Mesendoderm (in vitro differentiated cells): ENCODE measurements around the gene TRANK1.
A peak's percentile ranks its signal among the peaks of the same experiment; 100 is the strongest.

Experiments used
- DNase-seq: peaks from one replicate; pipeline ENCODE4 v3.0.0; 2013
- H2AK5ac ChIP-seq: 2 replicates; pipeline ENCODE4 v1.6.1; 2013; ENCODE audit warnings: low read length, inconsistent platforms
- H2BK120ac ChIP-seq: 2 replicates; pipeline ENCODE4 v1.6.1; 2013; ENCODE audit warnings: low read depth, mild to moderate bottlenecking, low read length, moderate library complexity, mixed read lengths
- H2BK15ac ChIP-seq: replicated peaks from 2 replicates; pipeline ENCODE4 v1.6.1; 2013; ENCODE audit warnings: low read depth, mild to moderate bottlenecking, moderate library complexity
- H2BK5ac ChIP-seq: 2 replicates; pipeline ENCODE4 v1.6.1; 2013; ENCODE audit warnings: low read length, inconsistent platforms
- H3K18ac ChIP-seq: 2 replicates; pipeline ENCODE4 v1.6.1; 2013; ENCODE audit warnings: mild to moderate bottlenecking, low read length, mixed read lengths
- H3K23ac ChIP-seq: one replicate; pipeline ENCODE4 v1.6.1; 2013; ENCODE audit warnings: low read length
- H3K27ac ChIP-seq: 2 replicates; pipeline ENCODE4 v1.5.1; 2013; ENCODE audit warnings: low read depth, mild to moderate bottlenecking, inconsistent platforms, low read length, moderate library complexity
- H3K27me3 ChIP-seq: 2 replicates; pipeline ENCODE4 v1.6.1; 2013; ENCODE audit warnings: low read length, control low read depth, mild to moderate bottlenecking, inconsistent platforms; ENCODE audit not compliant: insufficient read depth, poor library complexity
- H3K36me3 ChIP-seq: 2 replicates; pipeline ENCODE4 v1.6.1; 2013; ENCODE audit warnings: low read length, inconsistent platforms; ENCODE audit not compliant: control insufficient read depth, insufficient read depth
- H3K4ac ChIP-seq: one replicate; pipeline ENCODE4 v1.6.1; 2013; ENCODE audit warnings: low read depth, mild to moderate bottlenecking, low read length, moderate library complexity
- H3K4me1 ChIP-seq: 2 replicates; pipeline ENCODE4 v1.6.1; 2013; ENCODE audit warnings: low read depth, low read length, inconsistent platforms; ENCODE audit not compliant: control insufficient read depth
- H3K4me2 ChIP-seq: 2 replicates; pipeline ENCODE4 v1.6.1; 2013; ENCODE audit warnings: low read length
- H3K4me3 ChIP-seq: 2 replicates; pipeline ENCODE4 v1.5.1; 2013; ENCODE audit warnings: mild to moderate bottlenecking, low read length
- H3K56ac ChIP-seq: one replicate; pipeline ENCODE4 v1.6.1; 2013; ENCODE audit warnings: low read length
- H3K79me1 ChIP-seq: 2 replicates; pipeline ENCODE4 v1.6.1; 2013; ENCODE audit warnings: low read length, inconsistent platforms
- H3K79me2 ChIP-seq: 2 replicates; pipeline ENCODE4 v1.6.1; 2013; ENCODE audit warnings: mild to moderate bottlenecking, low read length; ENCODE audit not compliant: control insufficient read depth, insufficient read depth
- H3K9ac ChIP-seq: 2 replicates; pipeline ENCODE4 v1.6.1; 2013; ENCODE audit warnings: low read length, inconsistent platforms
- H4K5ac ChIP-seq: one replicate; pipeline ENCODE4 v1.6.1; 2013; ENCODE audit warnings: low read length
- H4K8ac ChIP-seq: one replicate; pipeline ENCODE4 v1.6.1; 2013; ENCODE audit warnings: low read depth, mild to moderate bottlenecking, control low read depth, low read length, moderate library complexity
- WGBS: extraction: QIAGEN DNeasy Blood & Tissue Kit; methylation state at CpG from one replicate; pipeline ENCODE4 v1.1.7; 2013; ENCODE audit warnings: low lambda C conversion rate, missing lambda C conversion rate; ENCODE audit not compliant: insufficient coverage; ENCODE audit errors: extremely low coverage; 5-methylcytosine and 5-hydroxymethylcytosine counted together

The TRANK1 gene

DNA sequence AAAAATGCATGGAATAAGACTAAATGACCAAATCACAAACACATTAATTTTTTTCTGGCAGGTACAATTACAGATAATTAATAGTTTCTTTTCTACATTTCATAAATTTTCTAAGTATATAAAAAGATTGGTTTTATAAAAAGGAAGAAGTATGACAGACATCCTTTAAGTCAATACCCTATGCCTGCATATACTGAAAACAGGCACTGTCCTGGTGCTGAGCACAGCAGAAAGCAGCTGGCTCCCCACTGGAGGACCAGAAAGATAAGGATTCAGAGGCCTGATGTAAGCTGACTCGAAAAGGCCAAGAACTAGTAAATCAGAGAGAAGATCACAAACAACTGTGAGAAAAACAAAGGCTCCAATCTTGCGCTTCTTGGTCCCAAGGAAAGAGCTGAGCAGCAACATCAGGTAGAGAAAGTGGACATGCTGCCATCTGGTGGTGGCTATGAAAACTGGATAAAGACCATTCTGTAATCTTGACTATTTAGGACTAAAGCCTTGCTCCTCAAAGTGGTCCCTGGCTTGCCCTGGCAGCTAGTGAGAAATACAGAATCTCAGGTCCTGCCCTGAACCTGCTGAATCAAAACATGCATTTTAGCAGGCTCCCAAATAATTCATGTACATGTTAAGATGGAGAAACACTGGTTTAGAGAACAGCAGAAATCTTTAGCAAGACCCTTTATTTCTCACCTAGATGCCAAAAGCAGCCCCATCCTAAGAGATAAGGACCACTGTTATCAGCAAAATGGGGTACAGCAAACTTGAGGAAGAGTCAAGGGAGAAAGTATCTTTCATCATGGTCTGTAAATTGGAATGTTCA is 76.0 kb downstream of the TRANK1 start:
- Histone ChIP-seq H3K4me1 (peaks cover 3% of the 10 kb centered on the region), H3K36me3 (no peaks in the 10 kb centered on the region), H3K27ac (no peak overlapping the region), H3K56ac (no peak overlapping the region), H3K4ac (no peak overlapping the region), H3K79me1 (no peaks in the 10 kb centered on the region), H3K18ac (no peak overlapping the region), H3K27me3 (no peaks in the 10 kb centered on the region), H3K79me2 (no peaks in the 10 kb centered on the region), H4K5ac (no peak overlapping the region), H2BK5ac (no peak overlapping the region), H3K23ac (no peak overlapping the region), H2AK5ac (no peak overlapping the region), H4K8ac (no peak overlapping the region), H3K4me2 (no peak overlapping the region), H2BK120ac (no peak overlapping the region), H3K9ac (no peak overlapping the region), H2BK15ac (no peak overlapping the region), H3K4me3 (no peak overlapping the region)
- no CpG with 5 or more reads among the region's 2 CpGs for WGBS
- DNase-seq = peak; percentile 97

GRCh38 chr3:36867810-36868209 is 77.0 kb downstream of the TRANK1 start:
- H4K8ac ChIP-seq = no peak overlapping the region
- H3K27ac ChIP-seq = no peak overlapping the region
- DNase-seq = peak; percentile 45
- no peak overlapping the region for H3K9ac ChIP-seq
- 100% methylated on average over 1 of the region's 7 CpGs for WGBS
- H2AK5ac ChIP-seq = no peak overlapping the region
- H4K5ac ChIP-seq = no peak overlapping the region
- no peaks in the 10 kb centered on the region for H3K27me3 ChIP-seq
- no peak overlapping the region for H2BK15ac ChIP-seq
- no peak overlapping the region for H3K4me2 ChIP-seq
- H2BK120ac ChIP-seq = no peak overlapping the region
- H3K4ac ChIP-seq = no peak overlapping the region
- no peaks in the 10 kb centered on the region for H3K79me1 ChIP-seq
- no peak overlapping the region for H3K56ac ChIP-seq
- peaks cover 3% of the 10 kb centered on the region for H3K4me1 ChIP-seq
- no peak overlapping the region for H3K23ac ChIP-seq
- H3K18ac ChIP-seq = no peak overlapping the region
- H3K4me3 ChIP-seq = no peak overlapping the region
- H2BK5ac ChIP-seq = no peak overlapping the region
- H3K79me2 ChIP-seq = no peaks in the 10 kb centered on the region
- H3K36me3 ChIP-seq = no peaks in the 10 kb centered on the region

GRCh38 chr3:36866368-36866767 is 78.5 kb downstream of the TRANK1 start:
- no peak for DNase-seq
- no peak overlapping the region for H3K4me2 ChIP-seq
- no peaks in the 10 kb centered on the region for H3K79me2 ChIP-seq
- H2BK5ac ChIP-seq = no peak overlapping the region
- no peaks in the 10 kb centered on the region for H3K36me3 ChIP-seq
- H3K4ac ChIP-seq = no peak overlapping the region
- H4K5ac ChIP-seq = no peak overlapping the region
- H2BK15ac ChIP-seq = no peak overlapping the region
- no peak overlapping the region for H3K56ac ChIP-seq
- H3K27ac ChIP-seq = no peak overlapping the region
- peak overlapping the region; percentile 1 for H3K18ac ChIP-seq
- no peak overlapping the region for H3K9ac ChIP-seq
- no peak overlapping the region for H2AK5ac ChIP-seq
- H3K79me1 ChIP-seq = no peaks in the 10 kb centered on the region
- WGBS = no CpG with 5 or more reads among the region's 2 CpGs
- no peak overlapping the region for H2BK120ac ChIP-seq
- H3K23ac ChIP-seq = no peak overlapping the region
- peaks cover 3% of the 10 kb centered on the region for H3K4me1 ChIP-seq
- H3K27me3 ChIP-seq = no peaks in the 10 kb centered on the region
- no peak overlapping the region for H4K8ac ChIP-seq
- H3K4me3 ChIP-seq = no peak overlapping the region

GRCh38 chr3:36864180-36865053 is 80.4 kb downstream of the TRANK1 start:
- H3K9ac ChIP-seq = no peak overlapping the region
- no peak overlapping the region for H3K4me3 ChIP-seq
- DNase-seq = no peak
- no peak overlapping the region for H3K4me2 ChIP-seq
- H2BK5ac ChIP-seq = no peak overlapping the region
- no peaks in the 10 kb centered on the region for H3K36me3 ChIP-seq
- WGBS = no CpG with 5 or more reads among the region's 5 CpGs
- no peak overlapping the region for H2BK120ac ChIP-seq
- H3K27ac ChIP-seq = no peak overlapping the region
- no peak overlapping the region for H4K8ac ChIP-seq
- no peaks in the 10 kb centered on the region for H3K79me1 ChIP-seq
- H3K4me1 ChIP-seq = peaks cover 5% of the 10 kb centered on the region
- no peak overlapping the region for H3K56ac ChIP-seq
- no peak overlapping the region for H3K4ac ChIP-seq
- H3K18ac ChIP-seq = no peak overlapping the region
- H2AK5ac ChIP-seq = no peak overlapping the region
- H3K27me3 ChIP-seq = no peaks in the 10 kb centered on the region
- no peak overlapping the region for H4K5ac ChIP-seq
- no peaks in the 10 kb centered on the region for H3K79me2 ChIP-seq
- no peak overlapping the region for H2BK15ac ChIP-seq
- H3K23ac ChIP-seq = no peak overlapping the region

DNA sequence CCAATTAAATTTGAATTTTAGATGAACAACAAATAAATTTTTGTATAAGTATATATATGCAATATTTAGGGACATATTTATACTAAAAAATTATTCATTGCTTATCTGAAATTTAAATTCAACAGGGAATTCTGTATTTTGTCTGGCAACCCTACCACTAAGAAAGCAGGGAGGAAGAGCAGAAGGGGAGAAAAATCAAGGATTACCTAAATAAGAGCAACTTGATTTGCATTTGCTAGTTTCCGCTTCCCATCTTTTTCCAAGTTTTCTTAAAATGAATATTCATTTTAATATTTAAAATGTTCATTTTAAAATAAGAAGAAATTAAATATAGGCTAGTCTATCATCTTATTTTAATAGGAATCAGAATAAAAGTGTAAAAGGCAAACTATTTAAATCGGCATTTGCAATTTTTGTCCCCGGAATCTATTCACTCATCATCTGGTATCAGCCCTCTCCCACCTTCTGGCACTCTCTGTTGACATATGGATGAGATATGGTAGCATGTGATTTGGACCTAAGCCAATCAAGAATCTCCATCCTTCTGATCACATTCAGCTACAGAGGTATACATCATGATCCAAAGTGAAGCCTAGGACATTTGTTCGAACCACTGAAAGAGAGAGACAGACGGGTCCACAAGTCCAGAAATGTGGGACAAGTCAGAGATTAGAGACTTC is 82.6 kb downstream of the TRANK1 start:
- H2BK120ac ChIP-seq = no peak overlapping the region
- H3K27ac ChIP-seq = no peak overlapping the region
- no peak overlapping the region for H3K4ac ChIP-seq
- no peak overlapping the region for H3K9ac ChIP-seq
- H3K79me2 ChIP-seq = no peaks in the 10 kb centered on the region
- no CpG with 5 or more reads among the region's 5 CpGs for WGBS
- H3K36me3 ChIP-seq = no peaks in the 10 kb centered on the region
- no peak overlapping the region for H4K8ac ChIP-seq
- no peak overlapping the region for H2BK15ac ChIP-seq
- H2BK5ac ChIP-seq = no peak overlapping the region
- H3K18ac ChIP-seq = no peak overlapping the region
- H3K4me1 ChIP-seq = peaks cover 5% of the 10 kb centered on the region
- no peak overlapping the region for H2AK5ac ChIP-seq
- H3K4me3 ChIP-seq = no peak overlapping the region
- H3K79me1 ChIP-seq = no peaks in the 10 kb centered on the region
- H3K56ac ChIP-seq = no peak overlapping the region
- no peak overlapping the region for H4K5ac ChIP-seq
- H3K27me3 ChIP-seq = no peaks in the 10 kb centered on the region
- no peak overlapping the region for H3K23ac ChIP-seq
- no peak for DNase-seq
- no peak overlapping the region for H3K4me2 ChIP-seq
